GM21619 (cell line): ENCODE results near the gene DISP2.
A peak's percentile ranks its signal among the peaks of the same experiment; 100 is the strongest.

Experiments
- ATAC-seq: cut with Tn5 transposase; IDR thresholded peaks from one replicate; pipeline ENCODE4 v1.9.1; 2021; ENCODE audit not compliant: unreplicated experiment

DISP2 gene

DNA sequence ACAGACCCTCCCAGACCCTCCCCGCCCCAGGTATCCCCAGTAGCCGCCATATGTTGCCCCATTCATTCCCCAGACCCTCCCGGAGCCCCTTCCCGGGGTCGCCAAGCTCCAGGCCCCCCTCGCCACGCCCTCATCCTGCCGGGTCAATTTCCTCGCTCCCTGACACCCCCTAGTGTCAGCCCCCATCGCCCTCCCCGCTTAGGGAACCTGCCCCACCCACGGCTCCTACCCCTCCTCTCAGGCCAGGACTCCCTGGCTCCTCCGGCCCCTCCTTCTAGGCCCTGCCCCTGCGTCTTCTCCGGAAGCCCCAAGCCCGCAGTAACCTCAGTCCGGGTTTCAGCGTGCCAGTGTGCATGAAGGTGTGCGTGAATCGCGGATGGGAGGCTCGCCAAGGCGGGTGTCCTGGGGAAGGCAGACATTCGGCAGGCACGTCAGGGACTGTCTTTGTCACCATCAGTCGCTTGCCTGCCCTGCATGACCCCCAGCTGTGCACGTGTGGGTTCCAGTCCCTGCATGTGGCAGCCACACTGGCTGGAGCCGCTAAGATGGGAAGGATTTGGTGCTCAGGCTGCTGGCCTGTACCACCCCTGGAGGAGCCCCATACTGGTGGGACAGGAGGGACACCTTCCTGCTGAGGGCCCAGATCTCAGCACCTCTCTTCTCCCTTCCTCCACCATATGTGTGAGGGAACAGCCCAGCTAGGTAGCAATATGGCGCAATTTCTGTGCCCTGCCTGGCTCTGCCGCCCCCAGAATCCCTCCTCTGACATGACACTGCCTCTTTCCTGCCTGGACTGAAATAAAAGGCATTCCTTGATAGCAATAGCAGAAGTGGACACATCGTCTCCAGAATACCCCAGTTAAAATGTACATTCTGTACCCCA lies 693 bp downstream of the DISP2 start:
- ATAC-seq, result peak; percentile 21

DNA sequence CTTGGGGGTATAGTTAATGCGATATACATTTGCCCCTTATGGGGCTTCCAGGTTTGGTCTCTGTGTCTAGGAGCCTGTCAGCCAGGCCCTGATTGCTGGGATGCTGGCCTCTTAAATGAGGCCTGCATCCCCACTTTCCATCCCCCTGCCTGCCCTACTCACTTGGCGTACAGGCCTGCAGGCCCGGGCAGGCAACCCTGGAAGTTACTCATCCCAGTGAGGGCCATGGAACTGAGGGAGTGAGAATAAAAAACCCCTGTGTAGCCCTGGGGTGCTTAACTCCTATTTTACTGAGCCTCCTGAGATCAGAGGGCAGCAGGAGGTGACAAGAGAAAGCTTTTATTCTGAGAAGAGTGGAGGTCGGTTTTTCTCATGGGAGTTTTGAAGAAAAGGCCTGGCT lies 2.0 kb downstream of the DISP2 start:
- ATAC-seq, result no peak

DNA sequence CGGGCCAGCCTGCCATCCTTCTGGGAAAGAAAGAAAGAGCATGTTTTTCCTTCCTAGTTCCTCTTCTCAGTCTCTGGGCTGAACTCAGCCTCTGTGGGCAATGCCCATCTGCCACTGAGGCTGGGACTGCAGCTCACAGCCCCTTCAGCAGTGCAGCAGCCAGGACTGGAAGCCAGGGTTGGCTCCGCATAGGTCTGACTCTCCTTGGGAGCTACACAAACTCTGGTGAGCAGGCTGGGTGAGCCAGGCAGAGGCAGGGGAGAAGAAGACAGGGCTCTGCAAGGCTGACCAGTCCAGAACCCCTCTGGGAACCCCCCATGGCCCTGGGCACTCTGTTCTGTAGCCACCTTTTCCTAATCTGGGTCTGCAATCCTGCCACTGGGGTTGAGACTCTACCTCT lies 3.6 kb downstream of the DISP2 start:
- no peak for ATAC-seq

DNA sequence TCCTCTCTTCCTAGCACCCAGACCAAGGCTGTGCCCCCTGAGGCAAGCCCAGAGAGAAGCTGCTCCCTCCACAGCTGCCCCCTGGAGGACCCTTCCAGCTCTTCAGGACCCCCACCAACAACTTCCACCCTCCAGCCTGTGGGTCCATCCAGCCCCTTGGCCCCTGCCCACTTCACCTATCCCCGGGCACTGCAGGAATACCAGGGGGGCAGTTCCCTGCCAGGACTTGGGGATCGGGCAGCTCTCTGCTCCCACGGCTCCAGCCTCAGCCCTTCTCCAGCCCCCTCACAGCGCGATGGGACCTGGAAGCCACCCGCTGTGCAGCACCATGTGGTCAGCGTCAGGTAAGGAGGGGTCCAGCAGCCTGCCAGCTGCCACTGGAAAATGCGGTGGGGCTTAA lies 5.6 kb downstream of the DISP2 start:
- ATAC-seq, result no peak

DNA sequence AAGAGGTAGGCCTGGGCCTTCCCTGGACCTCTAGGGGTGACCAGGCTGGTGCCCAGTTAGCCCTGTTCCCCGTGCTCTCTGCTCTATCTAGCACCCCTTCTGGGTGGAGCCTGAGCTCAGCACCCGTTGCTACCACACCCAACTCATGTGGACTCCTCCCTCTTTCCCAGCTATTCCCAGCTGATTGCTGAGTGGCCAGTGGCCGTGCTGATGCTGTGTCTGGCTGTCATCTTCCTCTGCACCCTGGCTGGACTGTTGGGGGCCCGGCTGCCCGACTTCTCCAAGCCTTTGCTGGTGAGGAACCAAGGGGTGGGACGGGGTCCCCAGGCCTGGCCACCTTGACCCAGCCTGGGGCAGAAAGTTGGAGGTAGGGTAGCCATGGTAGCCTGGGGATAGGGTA lies 6.2 kb downstream of the DISP2 start:
- ATAC-seq, result no peak

DNA sequence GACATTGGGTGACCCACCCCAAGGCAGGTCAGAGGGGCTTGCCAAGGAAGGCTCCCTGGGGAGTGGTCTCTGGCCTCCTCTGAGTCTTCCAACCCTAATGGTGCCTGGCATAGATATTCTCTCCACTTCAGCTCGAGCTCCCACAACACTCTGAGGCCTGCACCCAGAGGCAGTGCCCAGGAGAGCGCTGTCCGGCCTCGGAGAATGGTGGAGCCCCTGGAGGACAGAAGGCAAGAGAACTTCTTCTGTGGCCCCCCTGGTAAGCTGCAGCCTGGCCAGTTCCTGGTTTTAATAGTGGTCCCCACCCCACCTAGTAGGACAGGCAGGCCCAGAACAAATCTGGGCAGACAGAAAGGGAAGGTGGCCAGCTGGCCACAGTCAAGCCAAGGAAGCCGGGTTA lies 7.0 kb downstream of the DISP2 start:
- no peak for ATAC-seq

DNA sequence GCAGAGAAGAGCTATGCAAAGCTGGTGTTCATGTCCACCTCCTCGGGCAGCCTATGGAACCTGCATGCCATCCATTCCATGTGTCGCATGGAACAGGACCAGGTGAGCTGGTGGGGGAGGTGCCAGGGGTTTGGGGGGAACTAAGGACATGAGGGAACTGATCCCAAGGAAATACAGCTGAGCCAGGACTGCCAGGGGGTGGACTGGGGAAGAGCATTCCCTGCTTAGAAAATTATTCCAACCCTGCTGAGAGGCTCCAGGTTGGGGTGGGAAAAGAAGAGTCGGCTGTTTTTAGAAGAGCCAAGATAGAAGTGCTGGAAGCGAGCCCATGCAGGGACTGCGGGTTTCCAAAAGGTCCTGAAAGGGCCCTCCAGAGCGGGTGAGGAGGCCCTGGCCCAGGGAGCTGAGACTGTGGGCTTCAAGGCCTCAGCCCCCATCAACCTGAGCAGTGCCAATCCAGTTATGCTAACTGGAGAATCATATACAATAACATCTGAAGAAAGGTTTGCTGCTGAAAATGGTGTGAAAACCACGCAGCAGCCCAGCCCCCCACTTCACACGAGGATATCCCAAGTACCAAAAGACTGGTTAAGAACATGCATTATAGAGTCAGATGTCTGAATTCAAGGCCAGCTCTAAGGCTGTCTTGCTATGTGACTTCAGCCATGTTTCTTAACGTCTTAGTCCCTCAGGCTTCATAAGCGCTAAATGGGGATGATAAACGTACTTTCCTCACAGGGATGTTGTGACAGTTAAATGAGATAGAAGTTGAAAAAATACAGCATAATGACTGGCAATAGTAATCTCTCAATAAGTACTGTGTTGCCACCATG lies 7.8 kb downstream of the DISP2 start:
- ATAC-seq, result no peak

DNA sequence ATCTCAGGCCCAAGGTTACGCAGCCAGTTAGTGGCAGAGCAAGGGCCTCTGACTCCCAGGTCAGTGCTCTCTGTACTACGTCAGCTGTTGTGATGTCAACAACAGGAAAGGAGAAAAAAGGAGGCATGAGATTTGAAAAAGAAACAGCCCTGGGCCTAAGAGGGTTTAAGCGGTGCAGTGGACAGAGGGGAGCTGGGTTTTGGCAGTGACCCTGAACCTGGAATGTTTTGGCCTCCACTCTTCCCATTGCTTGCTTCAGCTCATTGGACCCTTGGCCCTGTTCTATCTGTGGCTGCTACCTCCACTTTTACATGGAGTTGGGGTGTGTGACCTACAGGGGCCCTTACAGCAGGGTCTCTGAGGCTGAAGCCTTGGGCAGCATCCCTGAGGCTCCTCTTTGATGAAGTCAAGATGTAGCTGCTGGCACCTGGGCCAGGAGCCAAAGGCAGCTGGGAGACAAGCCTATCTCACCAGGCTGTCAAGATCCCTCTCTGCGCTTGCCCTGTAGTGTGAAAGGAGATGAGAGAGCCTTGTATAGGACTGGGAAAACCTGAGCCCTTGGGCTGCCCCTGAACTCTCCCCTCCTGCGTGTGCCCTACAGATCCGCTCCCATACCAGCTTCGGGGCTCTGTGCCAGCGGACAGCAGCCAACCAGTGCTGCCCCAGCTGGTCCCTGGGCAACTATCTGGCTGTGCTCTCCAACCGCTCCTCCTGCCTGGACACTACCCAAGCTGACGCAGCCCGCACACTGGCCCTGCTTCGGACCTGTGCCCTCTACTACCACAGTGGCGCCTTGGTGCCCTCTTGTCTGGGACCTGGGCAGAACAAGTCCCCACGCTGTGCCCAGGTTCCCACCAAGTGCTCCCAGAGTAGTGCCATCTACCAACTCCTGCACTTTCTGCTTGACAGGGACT lies 8.7 kb downstream of the DISP2 start:
- ATAC-seq, result no peak

DNA sequence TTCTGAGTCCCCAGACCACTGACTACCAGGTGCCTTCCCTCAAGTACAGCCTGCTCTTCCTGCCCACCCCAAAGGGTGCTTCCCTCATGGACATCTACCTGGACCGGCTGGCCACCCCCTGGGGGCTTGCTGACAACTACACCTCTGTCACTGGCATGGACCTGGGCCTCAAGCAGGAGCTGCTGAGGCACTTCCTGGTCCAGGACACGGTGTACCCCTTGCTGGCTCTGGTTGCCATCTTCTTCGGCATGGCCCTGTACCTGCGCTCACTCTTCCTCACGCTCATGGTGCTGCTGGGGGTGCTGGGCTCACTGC lies 9.3 kb downstream of the DISP2 start:
- ATAC-seq, result no peak

DNA sequence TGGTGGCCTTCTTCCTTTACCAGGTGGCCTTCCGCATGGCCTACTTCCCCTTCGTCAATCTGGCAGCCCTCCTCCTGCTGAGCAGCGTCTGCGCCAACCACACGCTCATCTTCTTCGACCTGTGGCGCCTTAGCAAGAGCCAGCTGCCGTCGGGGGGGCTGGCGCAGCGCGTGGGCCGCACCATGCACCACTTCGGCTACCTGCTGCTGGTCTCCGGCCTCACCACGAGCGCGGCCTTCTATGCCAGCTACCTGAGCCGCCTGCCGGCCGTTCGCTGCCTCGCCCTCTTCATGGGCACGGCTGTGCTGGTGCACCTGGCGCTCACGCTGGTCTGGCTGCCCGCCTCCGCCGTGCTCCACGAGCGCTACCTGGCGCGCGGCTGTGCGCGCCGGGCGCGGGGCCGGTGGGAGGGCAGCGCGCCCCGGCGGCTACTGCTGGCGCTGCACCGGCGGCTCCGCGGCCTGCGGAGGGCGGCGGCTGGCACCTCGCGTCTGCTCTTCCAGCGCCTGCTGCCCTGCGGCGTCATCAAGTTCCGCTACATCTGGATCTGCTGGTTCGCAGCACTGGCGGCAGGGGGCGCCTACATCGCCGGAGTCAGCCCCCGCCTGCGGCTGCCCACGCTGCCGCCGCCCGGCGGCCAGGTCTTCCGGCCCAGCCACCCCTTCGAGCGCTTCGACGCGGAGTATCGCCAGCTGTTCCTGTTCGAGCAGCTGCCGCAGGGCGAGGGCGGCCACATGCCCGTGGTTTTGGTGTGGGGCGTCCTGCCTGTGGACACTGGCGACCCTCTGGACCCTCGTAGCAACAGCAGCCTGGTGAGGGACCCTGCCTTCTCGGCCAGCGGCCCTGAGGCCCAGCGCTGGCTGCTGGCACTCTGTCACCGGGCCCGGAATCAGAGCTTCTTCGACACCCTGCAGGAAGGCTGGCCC lies 9.9 kb downstream of the DISP2 start:
- ATAC-seq, result peak; percentile 80

DNA sequence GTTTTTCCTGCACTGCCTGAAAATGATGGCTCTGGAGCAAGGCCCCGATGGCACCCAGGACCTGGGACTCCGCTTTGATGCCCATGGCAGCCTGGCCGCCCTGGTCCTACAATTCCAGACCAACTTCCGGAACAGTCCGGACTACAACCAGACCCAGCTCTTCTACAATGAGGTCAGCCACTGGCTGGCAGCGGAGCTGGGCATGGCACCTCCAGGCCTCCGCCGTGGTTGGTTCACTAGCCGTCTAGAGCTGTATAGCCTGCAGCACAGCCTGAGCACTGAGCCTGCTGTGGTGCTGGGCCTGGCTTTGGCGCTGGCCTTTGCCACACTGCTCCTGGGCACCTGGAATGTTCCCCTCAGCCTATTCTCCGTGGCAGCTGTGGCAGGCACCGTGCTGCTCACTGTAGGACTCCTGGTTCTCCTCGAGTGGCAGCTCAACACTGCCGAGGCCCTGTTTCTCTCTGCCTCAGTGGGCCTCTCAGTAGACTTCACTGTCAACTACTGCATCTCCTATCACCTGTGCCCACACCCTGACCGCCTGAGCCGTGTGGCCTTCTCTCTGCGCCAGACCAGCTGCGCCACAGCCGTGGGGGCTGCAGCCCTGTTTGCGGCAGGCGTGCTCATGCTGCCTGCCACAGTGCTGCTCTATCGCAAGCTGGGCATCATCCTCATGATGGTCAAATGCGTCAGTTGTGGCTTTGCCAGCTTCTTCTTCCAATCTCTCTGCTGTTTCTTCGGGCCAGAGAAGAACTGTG lies 10.9 kb downstream of the DISP2 start:
- no peak for ATAC-seq

DNA sequence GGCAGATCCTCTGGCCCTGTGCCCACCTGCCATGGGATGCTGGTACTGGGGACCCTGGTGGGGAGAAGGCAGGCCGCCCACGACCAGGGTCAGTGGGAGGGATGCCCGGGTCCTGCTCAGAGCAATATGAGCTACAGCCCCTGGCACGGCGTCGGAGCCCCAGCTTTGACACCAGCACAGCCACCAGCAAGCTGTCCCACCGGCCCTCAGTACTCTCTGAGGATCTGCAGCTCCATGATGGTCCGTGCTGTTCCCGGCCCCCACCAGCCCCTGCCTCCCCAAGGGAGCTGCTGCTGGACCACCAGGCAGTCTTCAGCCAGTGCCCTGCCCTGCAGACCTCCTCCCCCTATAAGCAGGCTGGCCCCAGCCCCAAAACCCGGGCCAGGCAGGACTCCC lies 11.5 kb downstream of the DISP2 start:
- ATAC-seq, result no peak

DNA sequence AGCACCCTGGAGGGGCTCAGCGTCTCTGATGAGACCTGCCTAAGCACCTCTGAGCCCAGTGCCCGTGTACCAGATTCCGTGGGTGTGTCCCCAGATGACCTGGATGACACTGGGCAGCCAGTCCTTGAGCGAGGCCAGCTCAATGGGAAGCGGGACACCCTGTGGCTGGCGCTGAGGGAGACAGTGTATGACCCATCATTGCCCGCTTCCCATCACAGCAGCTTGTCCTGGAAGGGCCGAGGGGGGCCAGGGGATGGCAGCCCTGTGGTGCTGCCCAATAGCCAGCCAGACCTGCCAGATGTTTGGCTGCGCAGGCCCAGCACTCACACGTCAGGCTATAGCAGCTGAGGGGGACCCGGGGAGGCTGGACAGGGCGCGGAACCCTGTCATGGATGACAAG lies 12.0 kb downstream of the DISP2 start:
- ATAC-seq, result no peak

DNA sequence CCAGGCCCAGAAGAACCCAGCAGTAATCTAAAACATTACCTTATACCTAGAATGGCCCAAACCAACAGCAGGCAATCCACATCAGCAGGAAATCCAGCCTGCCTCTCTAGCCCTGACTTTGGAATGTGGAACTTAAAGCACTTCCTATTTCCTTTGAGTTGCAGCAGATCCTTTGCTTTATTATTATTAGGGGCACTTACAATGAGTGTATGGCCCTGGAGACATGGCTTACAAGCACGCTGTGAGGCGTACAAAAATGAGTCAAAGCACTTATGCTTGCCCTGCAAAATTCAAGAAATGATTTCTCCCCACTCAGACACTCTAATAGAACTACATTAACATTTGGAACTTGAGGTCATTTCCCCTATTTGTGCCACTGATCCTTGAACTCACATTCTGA lies 15.0 kb downstream of the DISP2 start:
- no peak for ATAC-seq

DNA sequence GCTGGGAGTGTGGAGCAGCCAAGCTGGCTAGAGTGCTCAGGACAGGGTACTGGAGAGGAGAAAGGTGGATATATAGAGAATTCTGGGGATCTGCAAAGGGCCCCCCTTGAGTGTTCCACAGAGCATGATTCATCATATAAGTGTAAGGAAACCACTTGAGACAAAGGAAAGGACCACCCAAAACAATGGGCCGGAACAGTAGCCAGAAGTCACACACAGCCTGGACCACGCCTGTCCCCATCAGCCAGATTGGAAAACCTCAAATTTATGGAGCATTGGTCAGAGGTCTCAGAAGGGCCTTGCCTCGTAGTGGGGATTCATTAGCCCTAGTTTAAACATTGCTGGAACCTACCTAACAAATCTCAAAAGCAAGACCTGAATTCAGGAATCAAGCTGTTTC lies 19.6 kb downstream of the DISP2 start:
- no peak for ATAC-seq

DNA sequence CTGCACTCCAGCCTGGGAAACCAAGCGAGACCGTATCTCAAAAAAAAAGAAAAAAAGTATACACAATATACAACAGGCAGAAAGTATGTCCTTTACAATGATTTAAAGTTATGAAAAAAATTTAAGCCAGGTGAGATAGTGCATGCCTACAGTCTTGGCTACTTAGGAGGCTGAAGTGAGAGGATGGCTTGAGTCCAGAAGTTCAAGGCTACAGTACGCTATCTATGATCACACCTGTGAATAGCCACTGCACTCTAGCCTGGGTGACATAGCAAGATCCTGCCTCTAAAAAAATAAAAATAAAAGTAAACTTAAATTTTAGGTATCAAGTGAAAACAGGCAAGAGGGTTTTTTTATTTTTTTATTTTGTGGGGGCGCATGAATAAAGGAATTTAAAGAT lies 21.4 kb downstream of the DISP2 start:
- no peak for ATAC-seq

DNA sequence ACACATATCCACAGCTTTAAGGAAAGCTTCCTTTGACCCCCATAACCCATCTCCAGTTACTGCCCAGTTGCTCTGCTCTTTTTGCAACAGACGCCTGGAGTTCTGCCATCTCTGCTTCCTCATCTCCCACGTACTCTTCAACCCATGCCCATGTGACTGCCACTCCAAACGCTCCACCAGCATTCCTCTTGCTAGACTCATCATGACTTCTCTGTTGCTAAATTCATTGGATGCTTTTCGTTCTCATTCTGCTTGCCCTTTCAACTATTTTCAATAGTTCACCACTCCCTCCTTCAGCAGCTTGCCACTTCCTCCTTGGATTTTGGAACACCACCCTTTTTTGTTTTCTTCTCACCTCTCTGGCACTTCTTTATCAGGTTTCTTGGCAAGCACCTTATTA lies 21.8 kb downstream of the DISP2 start:
- no peak for ATAC-seq

DNA sequence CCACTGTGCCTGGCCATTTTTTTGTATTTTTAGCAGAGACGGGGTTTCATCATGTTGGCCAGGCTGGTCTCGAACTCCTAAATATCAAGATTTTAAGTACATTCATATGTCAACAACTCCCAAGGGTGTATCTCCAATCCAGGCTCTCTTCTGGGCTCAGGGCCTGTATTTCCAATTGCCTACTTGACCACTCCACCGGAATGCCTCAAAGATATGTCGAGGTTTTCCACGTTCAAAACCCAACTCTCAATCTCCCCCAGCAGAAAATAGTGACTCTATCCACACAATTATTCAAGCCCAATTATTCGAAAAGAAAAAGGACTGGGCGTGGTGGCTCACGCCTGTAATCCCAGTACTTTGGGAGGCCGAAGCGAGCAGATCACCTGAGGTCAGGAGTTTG lies 22.6 kb downstream of the DISP2 start:
- ATAC-seq, result no peak

DNA sequence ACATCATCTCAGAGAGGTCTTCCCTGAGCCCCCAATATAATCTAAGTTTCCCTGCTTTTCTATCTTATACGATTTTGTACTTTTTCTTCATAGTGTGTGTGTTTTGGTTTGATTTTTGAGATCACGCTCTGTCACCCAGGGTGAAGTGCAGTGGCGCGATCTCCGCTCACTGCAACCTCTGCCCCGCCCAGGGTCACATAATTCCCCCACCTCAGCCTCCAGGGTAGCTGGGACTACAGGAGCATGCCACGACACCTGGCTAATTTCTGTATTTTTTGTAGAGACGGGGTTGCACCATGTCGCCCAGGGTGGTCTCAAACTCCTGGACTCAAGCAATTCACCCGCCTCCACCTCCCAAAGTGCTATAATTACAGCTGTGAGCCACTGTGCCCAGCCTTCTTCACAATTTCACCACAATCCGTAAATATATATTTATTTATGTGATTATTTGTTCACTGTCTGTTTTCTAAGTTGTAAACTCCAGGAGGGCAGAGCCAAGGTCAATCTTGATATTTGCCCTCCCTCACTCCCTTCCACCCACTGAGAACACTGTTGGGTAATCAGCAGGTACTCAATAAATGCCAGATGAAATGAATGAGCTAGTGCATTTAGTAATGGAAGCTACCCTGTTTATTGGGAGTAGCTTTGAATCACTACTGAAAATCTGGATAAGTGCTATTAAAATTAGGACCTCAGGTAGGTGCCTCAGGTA lies 24.0 kb downstream of the DISP2 start:
- no peak for ATAC-seq
